Measurements from ENCODE around the gene LBHD2.
"Not testable (repeated sequence)": the region's sequence is repeated elsewhere in the genome, so short reads cannot be mapped to it uniquely, and the experiment has no call there.

LBHD2 gene

DNA sequence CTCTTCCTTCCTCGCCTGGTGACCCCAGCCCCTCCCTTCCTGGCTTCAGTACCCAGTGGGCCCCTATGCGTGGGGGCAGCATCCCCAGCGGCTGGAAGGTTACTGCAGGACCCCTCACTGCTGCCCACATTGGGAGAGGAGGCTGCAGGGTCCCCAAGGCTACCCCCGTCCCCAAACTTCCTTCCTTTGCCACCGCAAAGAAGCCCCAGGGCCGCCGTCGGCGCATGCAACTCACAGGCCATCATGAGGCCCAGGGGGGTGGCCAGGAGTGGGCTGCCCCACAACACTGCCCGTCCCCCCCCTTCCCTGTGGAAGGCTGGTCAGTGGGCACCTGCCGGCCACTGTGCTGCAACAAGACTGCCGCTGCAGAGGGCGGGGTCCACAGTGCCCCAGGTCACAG is 29.8 kb downstream of the LBHD2 start:
- H3K27ac ChIP-seq, result peak overlapping the region in 1 of 21 experiments; percentile 62

DNA sequence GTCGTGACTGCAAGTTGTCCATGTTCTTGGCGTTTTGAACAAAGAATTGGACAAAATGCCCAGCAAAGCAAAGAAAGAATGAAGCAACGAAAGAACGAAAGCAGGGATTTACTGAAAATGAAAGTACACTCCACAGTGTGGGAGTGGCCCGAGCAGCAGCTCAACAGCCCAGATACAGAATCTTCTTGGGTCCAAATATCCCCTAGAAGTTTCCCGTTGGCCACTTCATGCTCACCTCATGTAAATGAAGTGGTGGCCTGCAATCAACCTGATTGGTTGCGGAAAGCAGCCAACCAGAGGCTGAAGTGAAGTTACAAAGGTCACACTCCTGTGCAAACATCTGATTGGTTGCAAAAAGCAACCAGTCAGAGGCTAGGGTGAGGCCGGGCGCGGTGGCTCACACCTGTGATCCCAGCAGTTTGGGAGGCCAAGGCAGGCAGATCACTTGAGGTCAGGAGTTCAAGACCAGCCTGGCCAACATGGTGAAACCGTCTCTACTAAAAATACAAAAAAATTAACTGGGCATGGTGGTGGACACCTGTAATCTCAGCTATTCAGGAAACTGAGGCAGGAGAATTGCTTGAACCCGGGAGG is 31.2 kb downstream of the LBHD2 start:
- H3K27ac ChIP-seq, result peak overlapping the region in 15 of 21 experiments; percentile 27 to 72 (median 51)
- not testable (repeated sequence) for H3K4me3 ChIP-seq

More for the DNA sequence above, 29.8 kb downstream of the LBHD2 start:
- no peak overlapping the region for H3K4me3 ChIP-seq

DNA sequence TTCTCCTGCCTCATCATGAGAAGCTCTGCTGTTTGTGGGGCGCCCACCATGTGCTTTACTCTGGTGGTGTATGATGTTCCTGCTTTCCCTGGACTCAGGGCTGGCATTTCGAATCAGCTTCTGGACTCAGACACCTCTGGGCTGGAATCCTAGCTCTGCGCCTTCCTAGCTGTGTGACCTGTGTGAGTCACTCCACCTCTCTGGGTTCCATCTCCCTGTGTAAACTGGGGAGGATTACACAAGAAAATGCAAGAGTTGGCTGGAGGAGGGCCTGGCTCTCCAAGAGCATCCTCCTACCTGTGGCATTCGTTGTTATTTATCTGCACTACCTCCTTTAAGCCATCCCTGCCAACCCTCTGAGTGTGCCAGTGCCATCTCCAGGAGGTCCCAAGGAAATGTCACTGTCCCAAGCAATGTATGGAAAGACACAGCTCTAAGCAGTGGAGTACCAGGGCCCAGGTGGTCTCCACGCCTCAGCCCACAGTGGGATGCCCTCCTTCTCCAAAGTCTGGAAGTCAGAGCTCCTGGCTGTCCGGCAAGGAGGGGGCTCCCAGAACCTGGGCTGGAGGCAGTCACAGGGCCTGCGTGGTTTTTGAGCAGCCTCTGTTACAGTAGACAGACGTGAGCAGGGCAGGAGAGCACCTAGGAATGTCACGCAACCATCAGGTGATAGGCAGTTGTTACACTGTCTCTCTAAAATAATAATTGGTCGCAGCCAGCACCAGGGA is 32.0 kb downstream of the LBHD2 start:
- Histone ChIP-seq H3K4me3 (no peak overlapping the region), H3K27ac (peak overlapping the region in 3 of 21 experiments; percentile 36 to 72 (median 64))

DNA sequence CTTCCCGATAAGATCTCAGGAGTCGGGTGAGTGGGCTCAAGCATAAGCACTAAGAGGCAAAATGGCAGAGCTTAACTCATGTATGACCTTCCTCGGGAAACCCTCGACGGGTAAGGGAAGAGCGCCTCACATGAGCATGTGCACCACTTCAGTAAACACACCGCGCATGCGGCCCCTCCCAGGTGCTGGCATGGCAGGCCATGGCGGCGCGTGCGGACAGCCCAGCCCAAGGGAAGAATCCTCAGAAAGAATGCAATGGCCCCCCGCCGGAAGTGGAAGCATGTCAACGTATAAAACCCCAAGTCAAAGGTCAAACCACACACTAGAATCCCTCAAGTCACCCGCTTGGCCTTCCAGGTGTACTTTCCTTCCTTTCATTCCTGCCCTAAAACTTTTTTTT is 32.6 kb downstream of the LBHD2 start:
- no peak overlapping the region for H3K27ac ChIP-seq
- no peak overlapping the region for H3K4me3 ChIP-seq

DNA sequence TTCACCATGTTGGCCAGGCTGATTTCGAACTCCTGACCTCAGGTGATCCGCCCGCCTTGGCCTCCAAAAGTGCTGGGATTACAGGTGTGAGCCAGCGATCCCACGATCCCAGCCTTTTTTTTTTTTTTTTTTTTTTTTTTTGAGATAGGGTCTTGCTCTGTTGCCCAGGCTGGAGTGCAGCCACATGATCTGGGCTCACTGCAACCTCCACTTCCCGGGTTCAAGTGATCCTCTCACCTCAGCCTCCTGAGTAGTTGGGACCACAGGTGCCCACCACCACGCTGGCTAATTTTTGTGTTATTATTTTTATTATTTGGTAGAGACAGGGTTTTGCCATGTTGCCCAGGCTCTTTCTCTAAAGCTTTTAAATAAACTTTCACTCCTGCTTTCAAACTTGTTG is 33.5 kb downstream of the LBHD2 start:
- H3K27ac ChIP-seq, H3K4me3 ChIP-seq: not testable (repeated sequence)

DNA sequence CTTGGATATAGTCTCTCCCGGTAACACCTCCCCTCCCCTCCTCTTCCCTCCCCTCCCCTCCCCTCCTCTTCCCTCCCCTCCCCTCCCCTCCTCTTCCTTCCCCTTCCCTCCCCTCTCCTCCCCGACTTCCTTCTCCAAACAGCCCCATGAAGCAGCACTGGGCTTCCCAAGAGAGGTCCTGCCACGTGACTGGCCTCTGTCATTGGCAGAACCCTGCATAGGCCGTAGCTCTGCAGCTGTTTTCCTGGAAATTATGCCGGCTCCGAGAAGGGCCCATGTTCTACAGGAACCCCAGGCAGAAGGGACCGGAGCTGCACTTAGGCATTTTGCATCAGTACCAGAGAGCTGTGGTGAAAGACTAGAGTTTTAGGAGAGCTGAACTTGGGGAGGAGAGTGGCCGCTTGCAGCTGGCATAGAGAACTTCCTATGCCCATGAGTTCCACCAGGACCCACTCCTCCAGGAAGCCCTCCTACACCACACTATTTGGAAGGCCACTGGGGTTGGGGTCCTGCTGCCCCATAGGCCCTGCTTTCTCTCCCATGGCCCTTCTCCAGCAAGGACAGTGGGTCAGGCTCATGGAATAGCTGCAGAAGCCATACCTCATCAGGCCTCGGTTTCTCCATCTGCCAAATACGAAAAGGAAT is 34.1 kb downstream of the LBHD2 start:
- Histone ChIP-seq H3K27ac (peak overlapping the region in 20 of 21 experiments; percentile 27 to 85 (median 71)), H3K4me3 (no peak overlapping the region)

DNA sequence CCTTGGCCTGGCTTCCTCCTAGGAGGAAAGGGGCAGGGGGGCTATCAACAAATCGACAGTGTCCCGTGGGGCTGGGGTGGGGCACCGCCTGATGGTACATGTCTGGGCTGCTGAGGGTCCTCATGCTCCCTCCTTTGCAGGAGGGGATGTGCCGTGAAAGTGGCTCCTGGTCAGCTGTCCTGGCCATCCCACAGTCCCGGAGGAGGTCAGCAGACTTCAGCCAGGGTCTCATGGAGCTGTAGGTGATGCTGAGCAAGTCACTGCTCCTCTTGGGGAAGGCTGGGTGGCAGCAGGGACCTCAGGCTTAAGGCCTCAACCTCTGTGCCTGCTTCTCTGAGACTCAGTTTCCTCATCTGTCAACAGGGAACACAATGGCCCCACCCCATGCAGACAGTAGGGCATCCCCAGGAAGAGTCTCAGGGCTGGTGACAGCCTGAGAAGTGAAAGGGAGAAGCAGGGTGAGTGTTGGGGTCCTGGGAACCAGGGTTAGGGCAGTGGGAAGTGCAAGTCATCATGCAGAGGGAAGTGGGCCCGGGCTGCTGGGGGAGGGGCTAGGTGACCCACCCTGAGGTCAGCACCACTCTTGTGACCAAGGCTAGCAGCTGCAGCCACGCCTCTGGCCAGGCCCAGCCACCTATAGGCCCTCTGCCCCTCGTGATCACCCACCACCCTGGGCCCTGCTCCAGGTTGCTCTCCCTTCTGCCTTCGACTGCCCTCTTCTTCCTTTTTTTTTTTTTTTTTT is 34.8 kb downstream of the LBHD2 start:
- peak overlapping the region in 20 of 21 experiments; percentile 27 to 85 (median 71) for H3K27ac ChIP-seq
- no peak overlapping the region for H3K4me3 ChIP-seq

DNA sequence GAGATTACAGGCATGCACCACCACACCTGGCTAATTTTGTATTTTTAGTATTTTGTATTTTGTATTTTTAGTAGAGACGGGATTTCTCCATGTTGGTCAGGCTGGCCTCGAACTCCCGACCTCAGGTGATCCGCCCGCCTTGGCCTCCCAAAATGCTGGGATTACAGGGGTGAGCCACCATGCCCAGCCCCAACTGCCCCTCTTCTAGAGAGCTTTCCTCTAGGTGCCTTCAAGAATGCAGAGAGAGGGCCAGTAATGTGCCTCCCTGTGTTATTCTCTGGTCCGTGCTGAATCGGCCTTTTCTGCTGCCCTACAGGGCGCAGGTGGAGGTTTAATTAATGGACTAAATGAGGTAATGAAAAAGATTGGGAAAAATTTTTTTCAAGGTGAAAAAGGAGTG is 35.5 kb downstream of the LBHD2 start:
- peak overlapping the region in 6 of 21 experiments; percentile 19 to 85 (median 45) for H3K27ac ChIP-seq
- H3K4me3 ChIP-seq, result not testable (repeated sequence)

DNA sequence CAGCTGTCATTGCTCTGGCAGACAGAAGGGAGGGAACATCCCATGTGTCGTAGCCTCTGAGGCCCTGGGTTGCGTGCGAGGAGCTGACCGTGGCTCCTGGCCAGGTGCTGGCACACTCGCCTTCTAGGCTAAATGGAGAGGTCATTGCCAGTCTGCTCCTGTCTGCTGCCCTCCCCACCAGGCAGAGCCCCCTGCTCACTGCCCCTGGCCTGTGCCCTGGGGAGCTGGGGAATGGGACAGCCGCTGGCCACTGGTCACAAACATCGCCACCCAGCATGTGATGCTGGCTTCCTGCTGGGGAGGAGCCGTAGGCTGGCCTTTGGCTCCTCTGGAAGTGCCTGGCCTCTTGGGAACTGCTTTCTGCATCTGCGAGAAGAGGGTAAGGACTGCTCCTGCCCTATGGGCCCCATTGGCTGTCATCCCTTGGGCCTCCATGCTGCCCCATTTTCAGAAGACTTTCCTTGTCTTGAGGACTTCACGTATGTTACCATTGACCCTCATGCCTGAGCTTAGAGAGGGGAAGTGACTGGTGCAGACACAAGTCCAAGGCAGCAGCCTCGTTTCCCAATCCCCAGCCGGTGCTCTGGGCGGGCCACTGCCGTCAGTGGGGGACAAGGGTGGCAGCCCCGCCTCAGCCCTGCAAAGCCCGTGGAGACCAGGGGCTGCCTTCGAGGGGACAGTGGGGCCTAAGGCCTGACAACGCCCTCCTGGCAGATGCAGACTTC is 37.3 kb downstream of the LBHD2 start:
- Histone ChIP-seq H3K27ac (peak overlapping the region in 20 of 21 experiments; percentile 34 to 95 (median 89)), H3K4me3 (peak overlapping the region in 4 of 7 experiments; percentile 15 to 70 (median 62))

DNA sequence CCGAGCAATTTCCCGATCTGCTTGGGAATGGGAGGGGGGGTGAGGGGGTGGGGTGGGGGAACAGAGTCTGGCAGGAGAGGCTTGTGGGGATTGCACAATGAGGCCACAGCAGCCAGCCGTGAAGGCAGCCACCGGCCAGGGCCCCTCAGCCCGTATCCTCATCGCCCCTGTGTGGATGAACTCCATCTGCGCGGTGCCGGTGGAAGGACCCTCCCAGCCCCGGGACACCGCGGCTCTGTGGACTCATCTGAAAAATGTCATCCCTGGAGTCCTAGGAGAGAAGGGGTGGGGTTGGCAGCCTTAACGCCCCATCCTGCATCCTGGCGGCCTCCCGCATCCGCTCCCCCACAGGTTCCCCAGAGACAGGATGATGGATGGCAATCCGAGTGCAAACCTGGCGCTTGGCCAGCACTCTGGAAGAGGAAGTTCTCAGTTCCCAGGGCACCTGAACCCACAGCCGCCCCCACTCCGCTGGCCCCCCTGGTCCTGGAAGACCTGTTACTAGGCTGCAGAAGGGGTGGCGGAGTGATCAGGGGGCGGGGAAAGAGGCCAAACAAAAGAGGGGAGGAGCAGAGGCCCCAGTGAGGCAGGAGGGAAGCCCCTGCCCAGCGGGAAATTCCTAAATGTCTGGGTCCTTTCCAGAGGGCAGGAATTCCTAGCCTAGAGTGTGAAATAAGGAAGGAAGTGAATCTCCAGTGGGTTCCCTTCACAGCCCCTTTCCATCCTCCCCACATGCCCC is 38.0 kb downstream of the LBHD2 start:
- Histone ChIP-seq H3K27ac (peak overlapping the region; percentile 34 to 95 (median 89)), H3K4me3 (peak overlapping the region in 6 of 7 experiments; percentile 42 to 72 (median 62))

DNA sequence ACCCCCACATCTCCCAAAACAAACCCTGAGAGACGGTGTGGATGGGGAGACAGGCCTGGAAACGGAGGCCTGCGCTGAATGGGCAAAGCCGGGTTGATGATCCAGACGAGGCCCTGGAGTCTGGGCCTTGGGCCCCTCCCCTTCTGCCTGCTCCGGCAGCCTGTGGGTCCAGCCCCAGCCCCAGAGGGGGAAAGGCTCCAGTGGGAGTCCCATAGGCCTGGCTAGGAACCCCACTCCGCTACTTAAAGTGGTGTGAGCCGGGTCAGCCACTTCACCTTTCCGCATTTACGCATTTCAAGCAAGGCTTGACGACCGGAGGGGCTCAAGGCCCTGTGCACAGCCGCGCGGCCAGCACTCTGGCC is 38.6 kb downstream of the LBHD2 start:
- H3K27ac ChIP-seq, result peak overlapping the region; percentile 68 to 95 (median 89)

DNA sequence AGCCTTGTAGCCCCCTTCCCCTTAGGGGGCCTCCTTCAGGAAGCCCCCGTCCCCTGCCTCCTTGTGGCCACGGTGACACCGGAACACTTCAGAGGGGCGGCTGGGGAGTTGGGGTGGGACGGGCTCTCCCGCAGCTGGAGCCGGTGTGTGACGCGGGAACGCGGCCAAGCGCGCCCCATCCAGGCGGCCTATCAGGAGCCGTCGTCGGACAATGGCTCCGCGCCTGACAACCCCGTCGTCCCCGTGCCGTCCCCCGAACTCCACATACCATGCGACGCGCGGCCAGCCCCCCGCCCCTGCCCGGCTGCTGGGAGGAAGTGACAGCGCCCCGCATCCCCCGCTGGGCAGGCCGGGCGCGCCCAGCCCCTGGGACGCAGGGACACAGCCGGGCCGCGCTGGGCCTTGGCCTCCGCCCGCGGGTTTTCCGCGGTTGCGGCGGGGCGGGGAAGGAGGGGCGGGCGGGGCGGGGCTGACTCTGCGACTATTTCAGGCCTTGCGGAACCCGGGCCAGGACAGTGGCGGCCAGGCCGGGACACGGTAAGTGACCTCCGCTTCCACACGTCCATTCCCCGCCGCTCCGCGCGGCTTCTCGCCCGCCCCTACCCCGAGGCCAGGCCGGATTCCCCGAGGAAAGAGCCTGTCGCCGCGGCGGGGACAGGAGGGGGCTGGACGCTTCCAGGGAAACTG is 39.1 kb downstream of the LBHD2 start, which contains the start of gene TNFAIP2:
TNFAIP2 (plus strand) TSS at position 515 of the 687 bp plus-strand sequence. CDS start 2,997 bp downstream, outside the sequence.
- H3K4me3 ChIP-seq, result peak within 1 kb of the TSS; percentile 42 to 72 (median 62)
- H3K27ac ChIP-seq, result peak within 1 kb of the TSS; percentile 68 to 95 (median 89)

More for the DNA sequence above, 38.6 kb downstream of the LBHD2 start:
- peak overlapping the region; percentile 42 to 72 (median 62) for H3K4me3 ChIP-seq

DNA sequence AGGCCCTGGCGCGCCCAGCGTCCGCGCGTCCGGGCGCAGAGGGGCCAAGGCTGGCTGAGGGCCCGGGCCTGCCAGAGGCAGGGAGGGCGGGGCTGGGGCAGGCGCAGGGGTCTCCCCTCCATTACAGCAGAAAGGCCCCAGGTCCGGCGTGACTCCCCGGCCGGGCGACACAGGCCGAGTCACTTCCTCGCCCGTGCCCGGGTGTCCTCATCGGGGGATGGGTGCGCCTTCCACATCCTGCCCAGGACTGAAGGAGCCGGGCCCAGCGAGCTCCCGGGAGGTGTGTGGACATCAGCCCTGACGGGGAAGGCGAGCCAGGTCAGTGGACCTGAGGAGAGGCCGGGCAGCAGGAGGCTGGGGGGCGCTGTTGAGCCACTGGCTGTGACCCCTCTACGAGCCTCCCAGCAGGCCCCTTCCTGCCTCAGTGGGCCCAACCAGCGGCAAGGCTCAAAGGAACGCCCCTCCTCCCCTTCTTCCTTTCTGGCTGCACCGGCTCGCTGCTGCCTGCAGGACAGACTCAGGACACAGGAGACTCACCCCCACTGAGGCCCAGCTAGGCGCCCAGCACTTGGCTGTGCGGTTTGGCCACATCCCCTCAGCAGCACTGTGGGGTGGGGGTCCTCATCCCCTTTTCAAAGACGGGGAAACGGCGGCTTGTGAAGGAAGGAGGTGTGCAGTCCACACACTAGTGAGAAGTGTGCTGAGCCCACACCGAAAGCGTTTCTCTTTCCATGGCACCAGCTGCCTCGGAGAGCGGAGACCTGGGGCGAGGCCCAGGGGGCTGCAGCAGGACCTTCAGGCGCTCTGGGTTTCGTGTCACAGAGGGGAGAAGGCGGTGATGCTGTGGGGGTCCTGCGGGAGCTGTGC is 39.9 kb downstream of the LBHD2 start:
- H3K27ac ChIP-seq, result peak overlapping the region; percentile 32 to 95 (median 89)
- peak overlapping the region; percentile 42 to 72 (median 62) for H3K4me3 ChIP-seq

DNA sequence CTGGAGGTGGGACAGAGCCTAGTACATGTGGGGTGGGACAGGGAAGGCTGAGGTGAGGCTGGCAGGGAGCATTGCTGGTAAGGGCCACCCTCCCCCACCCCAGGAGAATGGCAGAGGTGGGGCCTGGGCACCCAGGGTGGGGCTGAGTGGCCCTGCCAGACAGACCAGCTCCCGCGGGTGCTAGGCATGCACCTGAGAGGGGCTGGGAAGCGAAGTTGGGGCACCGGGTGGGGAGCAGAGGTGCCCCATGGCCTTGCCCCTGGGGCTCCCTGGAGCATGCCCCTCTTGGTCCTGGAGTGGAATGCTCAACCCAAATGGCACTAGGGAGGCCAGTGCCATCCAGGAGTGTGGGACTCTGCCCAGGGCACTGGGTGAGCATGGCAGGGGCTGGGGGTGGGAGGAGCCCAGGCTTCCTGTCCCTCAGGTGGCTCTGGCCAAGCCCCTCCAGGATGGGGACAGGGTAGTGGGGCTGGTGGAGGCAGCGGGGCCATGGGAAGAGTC is 40.5 kb downstream of the LBHD2 start:
- Histone ChIP-seq H3K4me3 (peak overlapping the region; percentile 42 to 72 (median 62)), H3K27ac (peak overlapping the region in 12 of 21 experiments; percentile 19 to 95 (median 92))

DNA sequence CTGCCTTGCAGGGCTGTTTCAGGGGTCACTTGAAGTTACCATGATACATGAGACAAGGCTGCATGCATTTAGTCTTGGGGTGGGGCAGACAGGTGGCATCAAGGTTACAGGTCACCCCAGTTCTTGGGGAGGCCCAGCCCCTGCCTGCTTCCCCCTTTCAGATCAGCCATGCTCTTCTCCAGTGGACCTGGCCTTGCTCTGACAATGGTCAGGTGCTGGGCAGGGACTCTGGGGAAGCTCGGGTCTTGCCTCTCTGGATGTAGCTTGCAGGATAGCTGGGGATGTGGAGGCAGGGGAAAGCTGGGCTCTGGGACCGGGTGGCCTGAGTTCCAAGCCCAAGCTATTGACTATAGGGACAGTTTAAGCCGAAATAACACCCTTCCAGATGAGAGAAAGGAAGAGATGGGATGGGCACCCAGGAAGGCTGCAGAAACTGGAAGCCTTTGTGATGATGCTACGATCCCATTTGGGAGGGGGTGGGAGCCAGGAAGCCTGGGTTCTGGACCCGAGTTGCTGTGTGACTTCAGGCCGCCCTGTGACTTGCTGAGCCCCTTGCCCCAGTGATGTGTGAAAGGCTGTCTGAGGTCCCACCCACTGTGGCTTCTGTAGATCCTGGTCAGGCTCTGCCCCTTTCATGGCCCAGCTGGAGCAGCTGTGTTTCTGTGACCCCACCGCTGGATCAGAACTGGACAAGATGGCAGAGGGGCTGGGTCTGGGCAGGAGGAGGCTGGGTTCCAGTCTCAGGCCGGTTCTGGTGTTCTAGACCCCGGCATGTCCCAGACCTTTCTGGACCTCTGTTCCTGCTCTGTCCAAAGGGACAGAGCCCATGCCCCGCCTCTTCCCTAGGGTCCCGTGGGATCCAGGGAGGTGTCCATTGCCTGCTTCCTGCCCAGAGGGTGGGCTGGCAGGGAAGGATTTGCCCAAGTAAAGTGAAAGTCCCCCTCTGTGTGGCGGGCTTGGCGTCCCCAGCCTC is 41.4 kb downstream of the LBHD2 start:
- H3K4me3 ChIP-seq, result peak overlapping the region in 6 of 7 experiments; percentile 42 to 72 (median 62)
- H3K27ac ChIP-seq, result peak overlapping the region in 9 of 21 experiments; percentile 14 to 95 (median 92)
